ENCODE results near the gene GIMAP5.

DNA sequence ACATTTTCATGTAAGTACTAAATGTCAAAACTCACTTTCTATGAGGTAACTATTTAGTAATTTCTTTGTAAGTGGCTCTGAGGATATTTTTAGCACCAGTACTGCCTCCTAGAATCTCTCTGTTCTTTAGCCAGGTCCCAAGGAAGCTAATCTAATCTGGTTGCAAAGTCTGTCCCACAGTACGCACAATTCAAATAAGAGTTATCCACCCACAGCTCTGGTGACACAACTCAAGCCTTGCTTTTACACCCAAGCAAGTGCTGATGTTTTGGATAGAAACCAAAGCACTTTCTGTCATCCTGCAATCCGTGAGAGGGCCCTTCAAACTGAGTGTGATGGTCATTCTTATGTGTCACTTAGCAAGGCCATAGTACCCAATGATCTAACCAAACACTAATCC, 14.5 kb downstream of the GIMAP5 start:
- no peak for TF ChIP-seq POLR2A (IDR thresholded peaks at IDR 0.05)
- TF ChIP-seq, protein P1, sequence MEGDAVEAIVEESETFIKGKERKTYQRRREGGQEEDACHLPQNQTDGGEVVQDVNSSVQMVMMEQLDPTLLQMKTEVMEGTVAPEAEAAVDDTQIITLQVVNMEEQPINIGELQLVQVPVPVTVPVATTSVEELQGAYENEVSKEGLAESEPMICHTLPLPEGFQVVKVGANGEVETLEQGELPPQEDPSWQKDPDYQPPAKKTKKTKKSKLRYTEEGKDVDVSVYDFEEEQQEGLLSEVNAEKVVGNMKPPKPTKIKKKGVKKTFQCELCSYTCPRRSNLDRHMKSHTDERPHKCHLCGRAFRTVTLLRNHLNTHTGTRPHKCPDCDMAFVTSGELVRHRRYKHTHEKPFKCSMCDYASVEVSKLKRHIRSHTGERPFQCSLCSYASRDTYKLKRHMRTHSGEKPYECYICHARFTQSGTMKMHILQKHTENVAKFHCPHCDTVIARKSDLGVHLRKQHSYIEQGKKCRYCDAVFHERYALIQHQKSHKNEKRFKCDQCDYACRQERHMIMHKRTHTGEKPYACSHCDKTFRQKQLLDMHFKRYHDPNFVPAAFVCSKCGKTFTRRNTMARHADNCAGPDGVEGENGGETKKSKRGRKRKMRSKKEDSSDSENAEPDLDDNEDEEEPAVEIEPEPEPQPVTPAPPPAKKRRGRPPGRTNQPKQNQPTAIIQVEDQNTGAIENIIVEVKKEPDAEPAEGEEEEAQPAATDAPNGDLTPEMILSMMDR (IDR thresholded peaks at IDR 0.05), result no peak

All from body of pancreas (tissue), 4 donors.